Measurements from ENCODE around the gene POLR1H. TPM values are rescaled to one million over a fixed set of nuclear protein-coding genes. Genes with fewer than 3 reads are reported as not detected.
"Not testable (repeated sequence)": the region's sequence is repeated elsewhere in the genome, so short reads cannot be mapped to it uniquely, and the experiment has no call there.

The POLR1H gene
- total RNA-seq (2014; rRNA removed; shearing (Covaris generic)): 32.6 and 46.8 TPM in 2 replicates

- DNase-seq (ENCODE audit: low spot score): peak; percentile 95
Observed at GRCh38 chr6:30061092-30061857, at the start of gene POLR1H. Gene POLR1H, plus strand, starts transcription at chr6:30061265. Its CDS starts 260 bp downstream, at chr6:30061525.

GRCh38 chr6:30013291-30013922 is 47.7 kb upstream of the POLR1H start:
- DNase-seq (ENCODE audit: low spot score): no peak

- DNase-seq (ENCODE audit: low spot score): no peak
Observed at GRCh38 chr6:30019819-30020218, 41.2 kb upstream of the POLR1H start.

- no peak for DNase-seq (ENCODE audit: low spot score)
Observed at GRCh38 chr6:30020626-30021025, 40.4 kb upstream of the POLR1H start.

DNA sequence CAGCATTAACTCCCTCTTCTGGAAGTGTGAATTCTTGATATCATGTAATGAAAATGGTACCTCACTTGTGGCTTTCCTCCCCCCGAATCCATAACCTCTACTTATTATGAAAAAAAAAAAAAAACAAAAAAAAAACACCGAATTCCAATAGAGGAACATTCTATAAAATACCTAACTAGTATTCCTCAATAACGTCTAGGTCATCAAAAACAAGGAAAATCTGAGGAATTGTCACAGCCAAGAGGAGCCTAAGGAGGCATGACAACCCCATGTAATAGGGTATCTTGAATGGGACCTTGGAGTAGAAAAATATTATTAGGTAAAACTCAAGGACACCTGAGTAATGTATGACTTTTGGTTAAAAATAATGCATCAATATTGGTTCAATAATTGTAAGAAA is 38.9 kb upstream of the POLR1H start:
- no peak for DNase-seq (ENCODE audit: low spot score)

GRCh38 chr6:30022712-30023111 is 38.4 kb upstream of the POLR1H start:
- DNase-seq (ENCODE audit: low spot score): not testable (repeated sequence)

GRCh38 chr6:30025186-30025585 is 35.9 kb upstream of the POLR1H start:
- no peak for DNase-seq (ENCODE audit: low spot score)

DNA sequence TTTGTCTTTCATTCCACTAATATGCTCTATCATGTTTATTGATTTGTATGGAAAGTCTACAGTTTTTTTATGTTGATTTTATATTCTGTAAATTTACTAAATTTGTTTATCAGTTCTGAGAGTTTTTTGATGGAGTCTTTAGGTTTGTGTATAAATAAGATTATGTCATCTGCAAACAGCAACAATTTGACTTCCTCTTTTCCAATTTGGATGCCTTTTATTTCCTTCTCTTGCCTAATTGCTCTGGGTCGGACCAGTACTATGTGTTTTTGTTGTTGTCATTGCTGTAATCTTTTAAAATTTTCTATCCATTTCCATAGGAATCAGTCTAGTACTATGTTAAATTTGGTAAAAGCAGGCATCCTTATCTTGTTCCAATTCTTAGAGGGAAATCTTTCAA is 31.5 kb upstream of the POLR1H start:
- no peak for DNase-seq (ENCODE audit: low spot score)

- no peak for DNase-seq (ENCODE audit: low spot score)
Observed at GRCh38 chr6:30031381-30031780, 29.7 kb upstream of the POLR1H start.

DNA sequence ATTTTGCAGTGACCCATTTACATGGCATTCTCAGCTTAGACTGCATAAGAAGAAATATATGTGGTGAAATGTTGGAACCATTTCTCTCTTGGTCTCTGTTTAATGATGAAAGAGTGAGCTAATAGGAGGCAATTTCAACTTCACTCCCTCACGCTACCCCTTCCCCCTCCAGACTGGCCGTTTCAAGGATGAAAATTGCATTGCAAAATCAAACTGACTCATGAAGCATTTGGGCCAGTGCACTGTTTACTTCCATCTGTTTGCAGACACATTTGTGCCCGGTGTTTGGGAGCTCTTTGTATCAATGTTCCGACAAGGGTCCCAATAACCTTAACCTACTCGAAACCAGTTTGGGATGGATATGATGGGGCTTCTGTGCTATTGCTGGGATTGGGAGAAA is 27.6 kb upstream of the POLR1H start:
- peak; percentile 37 for DNase-seq (ENCODE audit: low spot score)

DNA sequence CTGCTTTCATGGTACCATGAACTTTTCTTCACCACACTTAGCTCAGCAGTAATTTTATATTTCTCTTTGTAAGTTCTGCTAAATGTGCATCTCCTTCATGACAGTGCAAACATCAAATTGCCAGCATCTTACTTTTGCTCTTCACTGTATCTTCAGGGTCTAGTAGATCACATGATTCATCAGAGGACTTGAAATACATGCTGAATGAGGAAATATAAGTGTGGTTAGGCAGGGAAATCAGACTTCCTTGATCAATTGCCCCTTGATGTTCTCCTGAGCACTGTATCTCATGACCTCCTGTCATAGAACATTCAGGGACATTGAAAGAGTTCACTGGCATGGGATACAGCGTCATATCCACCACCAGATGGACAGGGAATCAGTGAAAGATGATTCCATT is 25.3 kb upstream of the POLR1H start:
- no peak for DNase-seq (ENCODE audit: low spot score)

- no peak for DNase-seq (ENCODE audit: low spot score)
Observed at GRCh38 chr6:30037182-30037788, 23.8 kb upstream of the POLR1H start.

DNA sequence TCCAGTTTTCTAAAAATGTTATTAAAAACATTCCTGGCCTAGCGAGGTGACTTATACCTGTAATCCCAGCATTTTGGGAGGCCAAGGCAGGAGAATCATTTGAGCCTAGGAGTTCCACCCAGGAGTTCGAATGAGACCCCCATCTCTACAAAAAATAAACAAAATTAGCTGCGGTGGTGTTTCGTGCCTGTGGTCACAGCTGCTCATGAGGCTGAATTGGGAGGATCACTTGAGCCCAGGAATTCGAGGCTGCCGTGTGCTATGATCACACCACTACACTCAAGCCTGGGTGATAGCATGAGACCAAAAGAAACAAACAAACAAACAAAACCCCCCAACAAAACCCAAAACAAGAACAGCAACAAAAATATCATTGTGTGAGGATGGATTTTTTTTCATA is 19.8 kb upstream of the POLR1H start:
- DNase-seq (ENCODE audit: low spot score): no peak

- DNase-seq (ENCODE audit: low spot score): no peak
Observed at GRCh38 chr6:30041821-30042220, 19.2 kb upstream of the POLR1H start.

DNA sequence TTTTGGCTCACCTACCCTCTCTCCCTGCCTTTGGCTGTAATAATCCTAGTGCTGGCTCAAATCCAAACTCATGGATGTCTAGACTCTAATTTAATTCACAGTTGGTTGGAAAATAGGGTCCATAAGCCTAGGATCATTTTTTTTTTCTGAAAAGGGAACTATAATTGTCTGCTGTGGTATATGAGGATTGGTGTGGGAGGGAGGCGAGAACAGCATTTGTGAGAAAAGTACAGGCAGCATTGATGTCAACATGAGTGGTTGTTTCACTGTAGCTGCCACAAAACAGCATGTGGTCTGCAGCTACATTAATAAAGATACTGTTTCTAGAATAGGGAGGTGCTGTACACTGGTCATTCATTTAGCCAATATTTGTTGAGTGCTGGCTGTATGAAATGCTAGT is 18.6 kb upstream of the POLR1H start:
- DNase-seq (ENCODE audit: low spot score): no peak

GRCh38 chr6:30042914-30043313 is 18.2 kb upstream of the POLR1H start:
- no peak for DNase-seq (ENCODE audit: low spot score)

GRCh38 chr6:30043744-30044143 is 17.3 kb upstream of the POLR1H start:
- no peak for DNase-seq (ENCODE audit: low spot score)

GRCh38 chr6:30044630-30045029 is 16.4 kb upstream of the POLR1H start:
- no peak for DNase-seq (ENCODE audit: low spot score)

DNA sequence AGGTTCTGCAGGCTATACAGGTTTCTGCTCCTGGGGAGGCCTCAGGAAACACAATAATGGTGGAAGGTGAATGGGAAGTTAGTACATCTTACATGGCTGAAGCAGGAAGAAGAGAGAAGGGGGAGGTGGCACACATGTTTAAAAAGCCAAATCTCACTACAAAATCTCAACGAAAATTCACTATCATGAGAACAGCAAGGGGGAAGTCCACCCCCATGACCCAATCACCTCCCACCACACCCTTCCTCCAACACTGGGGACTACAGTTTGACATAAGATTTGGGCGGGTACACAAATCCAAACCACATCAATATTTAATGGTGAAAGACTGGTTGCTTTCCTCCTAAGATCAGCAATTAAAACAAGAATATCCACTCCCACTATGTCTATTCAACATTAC is 13.8 kb upstream of the POLR1H start:
- DNase-seq (ENCODE audit: low spot score): no peak

- DNase-seq (ENCODE audit: low spot score): no peak
Observed at GRCh38 chr6:30053682-30054081, 7.4 kb upstream of the POLR1H start.

DNA sequence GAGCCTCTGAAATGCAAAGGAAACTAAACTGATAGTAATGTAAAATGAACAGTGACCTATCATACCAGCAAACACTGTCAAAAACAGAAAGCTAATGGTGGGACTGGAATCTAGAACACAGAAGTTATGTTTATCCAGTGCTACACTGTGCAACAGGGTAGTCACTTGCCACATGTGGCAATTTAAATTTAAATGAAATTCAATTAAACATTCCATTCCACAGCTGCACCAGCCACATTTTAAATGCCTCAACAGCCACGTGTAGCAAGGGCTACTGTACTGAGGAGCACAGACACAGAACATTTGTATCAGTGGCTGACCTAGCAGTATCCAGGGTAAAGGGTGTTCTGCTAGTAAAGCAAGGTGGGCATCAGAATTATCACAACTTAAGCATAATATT is 5.6 kb upstream of the POLR1H start:
- no peak for DNase-seq (ENCODE audit: low spot score)

GRCh38 chr6:30060606-30061091 is 416 bp upstream of the POLR1H start:
- no peak for DNase-seq (ENCODE audit: low spot score)

Data from H4 (cell line).